ENCODE data around the gene KPNA1. TPM values are rescaled to one million over a fixed set of nuclear protein-coding genes. Genes with fewer than 3 reads are reported as not detected.

Gene KPNA1
- total and polyA plus RNA-seq, 7 donors: 9.6 to 50.1 (median 34.9) TPM

DNA sequence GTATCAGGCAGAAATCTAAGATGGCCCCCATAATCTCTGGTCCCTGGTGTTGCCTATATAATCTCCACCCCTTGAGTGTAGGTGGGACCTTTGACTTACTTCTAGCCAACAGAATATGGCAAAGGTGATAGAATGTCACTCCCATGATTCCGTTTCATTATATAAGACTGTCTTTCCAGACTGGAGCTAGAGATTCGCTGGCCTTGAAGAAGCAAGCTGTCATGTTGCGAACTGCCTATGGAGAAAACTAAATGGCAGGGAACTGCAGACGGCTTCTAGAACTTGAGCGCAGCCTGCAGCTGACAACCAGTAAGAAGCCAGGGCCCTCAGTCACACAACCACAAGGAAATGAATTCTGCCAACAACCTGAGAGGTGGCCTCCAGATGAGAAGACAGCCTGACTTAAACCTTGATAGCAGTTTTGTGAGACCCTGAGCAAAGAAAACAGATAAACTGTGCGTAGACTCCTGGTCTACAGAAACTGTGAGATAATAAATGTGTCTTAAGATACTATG is 2.2 kb upstream of the KPNA1 start:
- 94 to 96% methylated on average over 6 of the region's 6 CpGs for WGBS, 2 donors
- no peaks in the 10 kb centered on the region for H3K36me3 ChIP-seq
- H3K27ac ChIP-seq: no peak overlapping the region
- no peak overlapping the region for H3K4me3 ChIP-seq
- no peak for DNase-seq
- H3K4me1 ChIP-seq: peaks cover 0 to 24% (median 21%) of the 10 kb centered on the region in 4 donors
- H3K9me3 ChIP-seq: no peaks in the 10 kb centered on the region
- intact Hi-C loops (cut with DNase I): loop anchor here (10.0 kb wide), 1 partner anchor 102 kb away; the partner anchor contains the start of gene WDR5B
- no peaks in the 10 kb centered on the region for H3K27me3 ChIP-seq
- TF ChIP-seq, protein P1, sequence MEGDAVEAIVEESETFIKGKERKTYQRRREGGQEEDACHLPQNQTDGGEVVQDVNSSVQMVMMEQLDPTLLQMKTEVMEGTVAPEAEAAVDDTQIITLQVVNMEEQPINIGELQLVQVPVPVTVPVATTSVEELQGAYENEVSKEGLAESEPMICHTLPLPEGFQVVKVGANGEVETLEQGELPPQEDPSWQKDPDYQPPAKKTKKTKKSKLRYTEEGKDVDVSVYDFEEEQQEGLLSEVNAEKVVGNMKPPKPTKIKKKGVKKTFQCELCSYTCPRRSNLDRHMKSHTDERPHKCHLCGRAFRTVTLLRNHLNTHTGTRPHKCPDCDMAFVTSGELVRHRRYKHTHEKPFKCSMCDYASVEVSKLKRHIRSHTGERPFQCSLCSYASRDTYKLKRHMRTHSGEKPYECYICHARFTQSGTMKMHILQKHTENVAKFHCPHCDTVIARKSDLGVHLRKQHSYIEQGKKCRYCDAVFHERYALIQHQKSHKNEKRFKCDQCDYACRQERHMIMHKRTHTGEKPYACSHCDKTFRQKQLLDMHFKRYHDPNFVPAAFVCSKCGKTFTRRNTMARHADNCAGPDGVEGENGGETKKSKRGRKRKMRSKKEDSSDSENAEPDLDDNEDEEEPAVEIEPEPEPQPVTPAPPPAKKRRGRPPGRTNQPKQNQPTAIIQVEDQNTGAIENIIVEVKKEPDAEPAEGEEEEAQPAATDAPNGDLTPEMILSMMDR (IDR thresholded peaks at IDR 0.05): no peak
- TF ChIP-seq POLR2AphosphoS5 (IDR thresholded peaks at IDR 0.05): no peak
- TF ChIP-seq EP300 (IDR thresholded peaks at IDR 0.05): no peak
- TF ChIP-seq POLR2A (IDR thresholded peaks at IDR 0.05): no peak

DNA sequence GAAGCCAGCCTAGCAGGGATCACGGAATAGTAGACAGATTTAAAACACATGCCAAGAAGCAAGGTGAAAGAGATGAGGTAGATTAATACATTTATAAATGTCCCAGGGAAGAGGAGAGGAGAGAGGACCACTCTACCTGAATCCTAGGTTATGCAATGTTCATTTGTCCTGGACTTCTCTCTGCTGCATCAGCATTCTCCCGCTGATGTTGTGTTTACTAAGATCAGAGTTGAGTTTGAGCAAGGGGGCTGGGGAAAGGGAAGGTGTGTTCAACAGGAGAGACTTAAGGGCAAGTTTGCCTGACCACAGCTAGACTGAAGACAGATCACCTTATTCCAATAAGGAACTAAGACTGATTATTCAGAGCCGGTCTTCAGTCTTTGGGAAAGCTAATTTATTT is 1.1 kb upstream of the KPNA1 start:
- intact Hi-C loops (cut with DNase I): loop anchor here (2.0 to 10.0 kb wide), 2 partner anchors 101 to 165 kb away; partner anchors contain the start of genes PARP14 and WDR5B
- WGBS, 2 donors: 93 to 95% methylated on average over 3 of the region's 3 CpGs

GRCh38 chr3:122515020-122515468 is 305 bp upstream of the KPNA1 start:
- Histone ChIP-seq H3K27me3 (no peaks in the 10 kb centered on the region), H3K4me1 (peaks cover 0 to 37% (median 33%) of the 10 kb centered on the region in 4 donors), H3K4me3 (peak overlapping the region; percentile 69 to 89 (median 80)), H3K9me3 (no peaks in the 10 kb centered on the region), H3K27ac (peak overlapping the region; percentile 93 to 98 (median 96)), H3K36me3 (no peaks in the 10 kb centered on the region)
- DNase-seq: no peak
- intact Hi-C loops (cut with DNase I): loop anchor here (2.0 to 10.0 kb wide), 2 partner anchors 100 to 166 kb away; partner anchors contain the start of genes PARP14 and WDR5B
- 38 to 40% methylated on average over 19 of the region's 19 CpGs for WGBS, 2 donors
- TF ChIP-seq, protein P1 (IDR thresholded peaks at IDR 0.05): no peak
- TF ChIP-seq POLR2AphosphoS5 (IDR thresholded peaks at IDR 0.05): no peak
- TF ChIP-seq EP300 (IDR thresholded peaks at IDR 0.05): no peak
- TF ChIP-seq POLR2A (IDR thresholded peaks at IDR 0.05): no peak

More for the DNA sequence above, 1.1 kb upstream of the KPNA1 start:
- Histone ChIP-seq H3K9me3 (no peaks in the 10 kb centered on the region), H3K4me3 (no peak overlapping the region), H3K27me3 (no peaks in the 10 kb centered on the region), H3K36me3 (no peaks in the 10 kb centered on the region), H3K27ac (no peak overlapping the region), H3K4me1 (peaks cover 0 to 34% (median 31%) of the 10 kb centered on the region in 4 donors)
- no peak for DNase-seq
- no peak for TF ChIP-seq POLR2A (IDR thresholded peaks at IDR 0.05)
- no peak for TF ChIP-seq POLR2AphosphoS5 (IDR thresholded peaks at IDR 0.05)
- TF ChIP-seq EP300 (IDR thresholded peaks at IDR 0.05): no peak
- TF ChIP-seq, protein P1 (IDR thresholded peaks at IDR 0.05): no peak

- H3K27ac ChIP-seq: peak overlapping the region; percentile 93 to 98 (median 96)
- 10 to 16% methylated on average over 19 of the region's 19 CpGs for WGBS, 2 donors
- TF ChIP-seq, protein P1 (IDR thresholded peaks at IDR 0.05): no peak
- TF ChIP-seq POLR2AphosphoS5 (IDR thresholded peaks at IDR 0.05): peak in 1 of 4 donors; percentile 26
- H3K9me3 ChIP-seq: no peaks in the 10 kb centered on the region
- no peak for DNase-seq
- H3K27me3 ChIP-seq: no peaks in the 10 kb centered on the region
- H3K4me1 ChIP-seq: peaks cover 0 to 44% (median 34%) of the 10 kb centered on the region in 4 donors
- no peaks in the 10 kb centered on the region for H3K36me3 ChIP-seq
- H3K4me3 ChIP-seq: peak overlapping the region; percentile 69 to 89 (median 80)
- intact Hi-C loops (cut with DNase I): loop anchor here (2.0 to 10.0 kb wide), 5 partner anchors 49 to 167 kb away; partner anchors contain the start of genes DTX3L, FAM162A, MIX23 and PARP14
Measured at GRCh38 chr3:122513386-122514122, 1.2 kb downstream of the KPNA1 start.
